HepG2 (cell line): ENCODE results near the gene GUCY1A2.

Experiments
- ELF4 ChIP-seq: sonication (generic); formaldehyde crosslinking; IDR thresholded peaks from 2 replicates; pipeline ENCODE4 v1.5.0; 2020; ENCODE audit warnings: missing genetic modification reagents, mild to moderate bottlenecking, moderate library complexity, borderline replicate concordance
- ETV6 ChIP-seq: sonication (generic); formaldehyde crosslinking; conservative IDR thresholded peaks from 2 replicates; pipeline ENCODE4 v1.4.0; 2020; ENCODE audit warnings: missing genetic modification reagents
- HMG20B ChIP-seq: conservative IDR thresholded peaks from 2 replicates; pipeline ENCODE4 v1.6.1; 2016; ENCODE audit warnings: missing genetic modification reagents, missing compliant biosample characterization
- IKZF4 ChIP-seq: sonication (generic); formaldehyde crosslinking; IDR thresholded peaks from 2 replicates; pipeline ENCODE4 v1.5.1; 2020; ENCODE audit warnings: borderline replicate concordance, mild to moderate bottlenecking, low read depth, missing genetic modification reagents; ENCODE audit errors: not compliant biosample characterization
- MEIS1 ChIP-seq: sonication (generic); formaldehyde crosslinking; IDR thresholded peaks from 2 replicates; pipeline ENCODE4 v1.9.0; 2021; ENCODE audit warnings: mild to moderate bottlenecking, missing genetic modification reagents, moderate library complexity, borderline replicate concordance
- NCOA1 ChIP-seq: sonication (generic); formaldehyde crosslinking; IDR thresholded peaks from 2 replicates; pipeline ENCODE4 v1.9.0; 2021; ENCODE audit warnings: missing genetic modification reagents
- NFYB ChIP-seq: sonication (generic); formaldehyde crosslinking; IDR thresholded peaks from 2 replicates; pipeline ENCODE4 v1.4.0; 2020; ENCODE audit warnings: missing genetic modification reagents
- POLR2AphosphoS5 ChIP-seq: IDR thresholded peaks from 2 replicates; pipeline ENCODE4 v1.6.1; 2012; ENCODE audit warnings: low read depth, low read length
- RBAK ChIP-seq: sonication (generic); formaldehyde crosslinking; IDR thresholded peaks from 2 replicates; pipeline ENCODE4 v1.5.1; 2020; ENCODE audit warnings: mild to moderate bottlenecking, missing genetic modification reagents
- REXO4 ChIP-seq: sonication (generic); formaldehyde crosslinking; IDR thresholded peaks from 2 replicates; pipeline ENCODE4 v1.8.0; 2022; ENCODE audit warnings: missing genetic modification reagents, mild to moderate bottlenecking, borderline replicate concordance
- ZNF33B ChIP-seq: sonication (generic); formaldehyde crosslinking; IDR thresholded peaks from 2 replicates; pipeline ENCODE4 v1.5.1; 2020; ENCODE audit warnings: mild to moderate bottlenecking, missing genetic modification reagents
- TF ChIP-seq, protein P1 (sequence below): sonication (generic); formaldehyde crosslinking; IDR thresholded peaks from 2 replicates; pipeline ENCODE4 v1.8.1; 2023; ENCODE audit warnings: mild to moderate bottlenecking, moderate library complexity, missing genetic modification reagents
- TF ChIP-seq, protein P2 (sequence below): sonication (generic); formaldehyde crosslinking; IDR thresholded peaks from 2 replicates; pipeline ENCODE4 v1.5.0; 2020; ENCODE audit warnings: mild to moderate bottlenecking, missing genetic modification reagents, moderate library complexity
- TF ChIP-seq, protein P3 (sequence below): sonication (generic); formaldehyde crosslinking; IDR thresholded peaks from 2 replicates; pipeline ENCODE4 v1.5.0; 2020; ENCODE audit warnings: missing genetic modification reagents

DNA sequence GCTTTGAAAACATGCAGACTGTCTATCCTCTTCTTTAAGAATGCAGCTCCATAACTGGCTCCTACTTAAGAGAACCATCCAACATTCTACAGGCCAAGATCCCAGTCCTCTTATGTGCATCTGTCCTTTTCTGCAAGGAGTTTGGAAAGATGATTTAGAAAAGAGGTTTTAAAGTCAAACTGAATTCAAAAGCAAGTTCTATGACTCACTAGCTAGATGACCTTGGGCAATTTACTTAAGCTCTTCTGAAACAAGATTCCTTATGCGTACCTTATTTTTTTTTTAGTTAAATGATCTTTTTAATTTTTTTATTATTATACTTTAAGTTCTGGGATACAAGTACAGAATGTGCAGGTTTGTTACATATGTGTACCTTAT, 29.2 kb downstream of the GUCY1A2 start:
- TF ChIP-seq ELF4 (CRISPR knock-in tag) (no peak), ETV6 (CRISPR knock-in tag) (no peak), MEIS1 (no peak), REXO4 (CRISPR knock-in tag) (no peak), RBAK (CRISPR knock-in tag) (no peak), NCOA1 (CRISPR knock-in tag) (no peak), IKZF4 (CRISPR knock-in tag) (no peak), ZNF33B (no peak), NFYB (CRISPR knock-in tag) (no peak), POLR2AphosphoS5 (no peak), HMG20B (CRISPR knock-in tag) (no peak)
- TF ChIP-seq, protein P1, sequence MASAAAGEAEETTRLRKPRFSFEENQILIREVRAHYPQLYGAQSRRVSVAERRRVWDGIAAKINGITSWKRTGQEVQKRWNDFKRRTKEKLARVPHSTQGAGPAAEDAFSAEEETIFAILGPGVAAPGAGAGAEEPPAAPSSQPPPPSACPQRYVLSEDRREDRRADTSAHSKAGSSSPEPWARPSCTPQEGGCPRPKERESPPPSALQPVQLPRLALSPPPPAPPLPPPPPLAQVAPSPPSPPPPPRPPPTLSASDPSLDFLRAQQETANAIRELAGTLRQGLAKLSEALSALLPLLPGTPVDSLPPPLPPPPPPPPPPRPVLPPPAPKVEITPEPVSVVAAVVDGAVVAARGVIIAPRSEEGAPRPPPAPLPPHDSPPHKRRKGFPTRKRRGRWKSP (CRISPR knock-in tag): no peak
- TF ChIP-seq, protein P2, sequence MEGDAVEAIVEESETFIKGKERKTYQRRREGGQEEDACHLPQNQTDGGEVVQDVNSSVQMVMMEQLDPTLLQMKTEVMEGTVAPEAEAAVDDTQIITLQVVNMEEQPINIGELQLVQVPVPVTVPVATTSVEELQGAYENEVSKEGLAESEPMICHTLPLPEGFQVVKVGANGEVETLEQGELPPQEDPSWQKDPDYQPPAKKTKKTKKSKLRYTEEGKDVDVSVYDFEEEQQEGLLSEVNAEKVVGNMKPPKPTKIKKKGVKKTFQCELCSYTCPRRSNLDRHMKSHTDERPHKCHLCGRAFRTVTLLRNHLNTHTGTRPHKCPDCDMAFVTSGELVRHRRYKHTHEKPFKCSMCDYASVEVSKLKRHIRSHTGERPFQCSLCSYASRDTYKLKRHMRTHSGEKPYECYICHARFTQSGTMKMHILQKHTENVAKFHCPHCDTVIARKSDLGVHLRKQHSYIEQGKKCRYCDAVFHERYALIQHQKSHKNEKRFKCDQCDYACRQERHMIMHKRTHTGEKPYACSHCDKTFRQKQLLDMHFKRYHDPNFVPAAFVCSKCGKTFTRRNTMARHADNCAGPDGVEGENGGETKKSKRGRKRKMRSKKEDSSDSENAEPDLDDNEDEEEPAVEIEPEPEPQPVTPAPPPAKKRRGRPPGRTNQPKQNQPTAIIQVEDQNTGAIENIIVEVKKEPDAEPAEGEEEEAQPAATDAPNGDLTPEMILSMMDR: no peak
- TF ChIP-seq, protein P3, sequence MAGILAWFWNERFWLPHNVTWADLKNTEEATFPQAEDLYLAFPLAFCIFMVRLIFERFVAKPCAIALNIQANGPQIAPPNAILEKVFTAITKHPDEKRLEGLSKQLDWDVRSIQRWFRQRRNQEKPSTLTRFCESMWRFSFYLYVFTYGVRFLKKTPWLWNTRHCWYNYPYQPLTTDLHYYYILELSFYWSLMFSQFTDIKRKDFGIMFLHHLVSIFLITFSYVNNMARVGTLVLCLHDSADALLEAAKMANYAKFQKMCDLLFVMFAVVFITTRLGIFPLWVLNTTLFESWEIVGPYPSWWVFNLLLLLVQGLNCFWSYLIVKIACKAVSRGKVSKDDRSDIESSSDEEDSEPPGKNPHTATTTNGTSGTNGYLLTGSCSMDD (CRISPR knock-in tag): no peak
